IMR-90 (cell line): Measurements from ENCODE around the gene ZNF582.

Experiments
- CEBPB ChIP-seq: IDR thresholded peaks from 2 replicates; pipeline ENCODE4 v1.6.1; 2012; ENCODE audit warnings: low read depth, low read length, improper control_type of control experiment
- CTCF ChIP-seq: conservative IDR thresholded peaks from 2 replicates; pipeline ENCODE4 v1.5.1; 2012; ENCODE audit warnings: mild to moderate bottlenecking, low read depth, low read length, improper control_type of control experiment

DNA sequence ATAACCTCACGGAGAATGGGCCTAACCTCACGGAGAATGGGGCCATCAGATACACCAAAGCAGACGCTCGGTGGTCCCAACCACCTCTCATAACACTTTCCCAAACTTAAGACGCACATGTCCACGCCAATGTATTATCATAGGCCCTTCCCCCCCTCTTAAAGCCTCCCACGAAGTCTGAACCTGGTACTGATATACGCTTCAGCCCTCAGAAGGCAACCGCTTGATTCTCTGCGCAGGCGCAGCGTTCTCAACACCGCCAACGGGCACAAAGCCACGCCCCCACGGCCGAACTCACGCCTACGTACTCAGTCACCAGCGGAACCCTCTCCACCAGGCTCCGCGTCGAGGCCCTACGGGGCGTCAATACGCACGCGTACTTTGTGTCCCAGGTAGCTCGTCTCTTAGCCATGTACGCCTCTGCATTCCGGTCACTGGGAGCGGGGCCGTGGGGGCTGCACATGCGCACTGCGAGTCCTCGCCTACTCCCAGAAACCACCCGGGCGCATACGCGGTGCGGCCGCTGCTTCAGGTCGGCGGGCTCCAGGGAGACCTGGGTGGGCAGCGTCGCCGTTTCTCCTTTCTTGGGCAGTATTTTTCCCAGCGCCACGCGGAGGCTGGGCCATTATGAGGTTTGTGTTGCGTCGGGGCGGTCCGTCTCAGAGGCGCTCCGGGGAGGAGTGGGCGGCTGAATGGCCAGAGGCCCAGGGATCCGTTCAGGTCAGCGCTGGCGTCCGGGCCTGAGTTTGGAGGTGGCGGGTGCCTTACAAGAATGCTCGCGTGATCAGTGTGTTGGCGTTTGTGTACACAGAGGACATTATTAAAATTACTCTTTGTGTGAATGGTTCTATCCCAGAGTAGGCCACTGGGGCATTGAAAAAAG, 25.3 kb downstream of the ZNF582 start:
- no peak for TF ChIP-seq CTCF
- TF ChIP-seq CEBPB, result no peak
